Karpas-422 (cell line): ENCODE measurements around the gene OR52N5. TPM values are rescaled to one million over a fixed set of nuclear protein-coding genes. Genes with fewer than 3 reads are reported as not detected.

ENCODE experiments used
- DNase-seq: peaks from one replicate; pipeline ENCODE4 v3.0.0-alpha.2; 2015
- H2AFZ ChIP-seq: fragments of 200-600 bp; sonication (generic); 2 replicates; pipeline ENCODE4 v1.6.1; 2014; ENCODE audit warnings: antibody characterized with exemption, low read length, mixed read lengths
- H3K27ac ChIP-seq: fragments of 200-600 bp; sonication (generic); 2 replicates; pipeline ENCODE4 v1.5.1; 2014; ENCODE audit warnings: mild to moderate bottlenecking, low read length, moderate library complexity
- H3K27me3 ChIP-seq: fragments of 200-600 bp; sonication (generic); 2 replicates; pipeline ENCODE4 v1.6.1; 2014; ENCODE audit warnings: low read length, mixed read lengths
- H3K36me3 ChIP-seq: fragments of 200-600 bp; sonication (generic); 2 replicates; pipeline ENCODE4 v1.6.1; 2014; ENCODE audit warnings: low read length, mixed read lengths; ENCODE audit not compliant: insufficient read depth
- H3K4me1 ChIP-seq: fragments of 200-600 bp; sonication (generic); 2 replicates; pipeline ENCODE4 v1.6.1; 2014; ENCODE audit warnings: mild to moderate bottlenecking, low read length, mixed read lengths
- H3K4me2 ChIP-seq: fragments of 200-600 bp; sonication (generic); 2 replicates; pipeline ENCODE4 v1.6.1; 2014; ENCODE audit warnings: low read length, low read depth, mild to moderate bottlenecking; ENCODE audit not compliant: poor library complexity, severe bottlenecking
- H3K4me3 ChIP-seq: fragments of 200-600 bp; sonication (generic); 2 replicates; pipeline ENCODE4 v1.5.1; 2014; ENCODE audit warnings: mild to moderate bottlenecking, antibody characterized with exemption, low read length, mixed read lengths
- H3K79me2 ChIP-seq: fragments of 200-600 bp; sonication (generic); 2 replicates; pipeline ENCODE4 v1.6.1; 2014; ENCODE audit warnings: mild to moderate bottlenecking, low read length, mixed read lengths
- H3K9ac ChIP-seq: fragments of 200-600 bp; sonication (generic); 2 replicates; pipeline ENCODE4 v1.6.0; 2014; ENCODE audit warnings: low read length
- H3K9me2 ChIP-seq: fragments of 200-600 bp; sonication (generic), shearing (Covaris generic); replicated peaks from 2 replicates; pipeline ENCODE4 v1.6.0; 2014; ENCODE audit warnings: mild to moderate bottlenecking, low read length, moderate library complexity; ENCODE audit not compliant: insufficient read depth
- H3K9me3 ChIP-seq: fragments of 300-700, 200-600 bp; sonication (generic); 2 replicates; pipeline ENCODE4 v1.6.1; 2014; ENCODE audit warnings: low read length, mixed read lengths
- H4K20me1 ChIP-seq: fragments of 200-600 bp; sonication (generic); 2 replicates; pipeline ENCODE4 v1.6.1; 2014; ENCODE audit warnings: mild to moderate bottlenecking, antibody characterized with exemption, low read length, low read depth; ENCODE audit not compliant: insufficient read depth
- total RNA-seq: library from RNA; depleted of rRNA; stranded (reverse); fragments of >200 nt; shearing (Covaris generic); gene quantifications from 2 replicates; pipeline ENCODE4 v1.2.3, GENCODE V29; 2014; ENCODE audit warnings: low replicate concordance; rRNA removed

OR52N5 gene
- not detected in 2 replicates for total RNA-seq

DNA sequence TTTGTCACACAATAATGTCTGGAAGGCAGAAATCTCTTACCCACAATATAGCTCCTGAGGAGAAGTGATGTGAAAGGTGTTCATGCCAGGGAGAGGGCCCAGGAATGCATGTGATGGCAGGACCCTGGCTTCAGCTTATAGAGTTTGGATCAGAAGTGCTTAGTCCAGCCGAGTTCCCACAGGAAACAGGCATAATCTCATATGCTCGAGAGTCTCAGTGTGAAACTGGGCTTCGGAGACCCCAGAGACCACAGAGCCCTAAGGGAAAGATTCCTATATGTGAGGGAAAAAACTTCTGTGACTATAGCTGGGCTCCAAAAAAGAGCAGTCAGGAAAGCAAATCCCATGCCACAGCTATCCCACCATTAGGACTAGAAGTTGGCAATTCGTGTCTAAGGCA lies at the start of gene OR52N5:
Gene OR52N5 (minus strand): TSS at position 101 of the 400 bp plus-strand sequence. CDS start 4,721 bp downstream, outside the sequence.
- no peak within 1 kb of the TSS for H3K4me2 ChIP-seq
- no peak within 1 kb of the TSS for H2AFZ ChIP-seq
- no peaks in the 10 kb centered on the region for H3K79me2 ChIP-seq
- no peaks in the 10 kb centered on the region for H3K27me3 ChIP-seq
- H4K20me1 ChIP-seq: no peaks in the 10 kb centered on the region
- no peaks in the 10 kb centered on the region for H3K9me2 ChIP-seq
- H3K36me3 ChIP-seq: no peaks in the 10 kb centered on the region
- H3K9ac ChIP-seq: no peak within 1 kb of the TSS
- no peaks in the 10 kb centered on the region for H3K9me3 ChIP-seq
- DNase-seq: no peak
- H3K4me1 ChIP-seq: no peaks in the 10 kb centered on the region
- H3K27ac ChIP-seq: no peak within 1 kb of the TSS
- H3K4me3 ChIP-seq: no peak within 1 kb of the TSS

DNA sequence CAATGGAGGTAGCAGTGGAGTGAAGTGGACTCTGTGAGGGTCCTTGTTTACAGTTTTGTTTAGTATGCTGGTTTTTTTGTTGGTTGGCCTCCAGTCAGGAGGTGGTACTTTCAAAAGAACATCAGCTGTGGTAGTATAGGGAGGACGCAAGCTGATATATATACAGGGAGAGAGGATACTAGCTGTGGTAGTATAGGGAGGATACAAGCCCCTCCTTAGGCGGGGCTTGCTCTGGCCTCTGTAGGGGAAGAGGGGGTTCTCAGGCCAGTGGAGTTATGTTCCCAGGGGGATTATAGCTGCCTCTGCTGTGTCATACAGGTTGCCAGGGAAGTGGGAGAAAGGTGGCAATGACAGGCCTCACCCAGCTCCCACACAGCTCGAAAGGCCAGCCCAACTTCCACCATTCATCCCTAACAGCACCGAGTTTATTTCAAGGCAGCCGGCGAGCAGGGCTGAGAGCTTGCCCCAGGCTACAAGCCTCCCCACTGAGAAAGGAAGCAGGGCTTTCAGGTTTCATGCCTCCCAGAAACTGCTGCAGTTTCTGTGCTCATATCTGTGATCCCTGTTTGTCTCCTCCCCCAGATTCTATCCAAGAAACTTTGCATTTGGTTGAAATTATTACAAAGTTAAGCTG lies 48.2 kb upstream of the OR52N5 start:
- Histone ChIP-seq H3K9me2 (no peaks in the 10 kb centered on the region), H3K9me3 (no peaks in the 10 kb centered on the region), H3K27me3 (no peaks in the 10 kb centered on the region), H3K4me1 (no peaks in the 10 kb centered on the region), H3K27ac (no peak overlapping the region), H4K20me1 (no peaks in the 10 kb centered on the region), H3K4me2 (no peak overlapping the region), H3K36me3 (no peaks in the 10 kb centered on the region), H3K79me2 (no peaks in the 10 kb centered on the region), H3K4me3 (no peak overlapping the region), H2AFZ (no peak overlapping the region), H3K9ac (no peak overlapping the region)
- no peak for DNase-seq

DNA sequence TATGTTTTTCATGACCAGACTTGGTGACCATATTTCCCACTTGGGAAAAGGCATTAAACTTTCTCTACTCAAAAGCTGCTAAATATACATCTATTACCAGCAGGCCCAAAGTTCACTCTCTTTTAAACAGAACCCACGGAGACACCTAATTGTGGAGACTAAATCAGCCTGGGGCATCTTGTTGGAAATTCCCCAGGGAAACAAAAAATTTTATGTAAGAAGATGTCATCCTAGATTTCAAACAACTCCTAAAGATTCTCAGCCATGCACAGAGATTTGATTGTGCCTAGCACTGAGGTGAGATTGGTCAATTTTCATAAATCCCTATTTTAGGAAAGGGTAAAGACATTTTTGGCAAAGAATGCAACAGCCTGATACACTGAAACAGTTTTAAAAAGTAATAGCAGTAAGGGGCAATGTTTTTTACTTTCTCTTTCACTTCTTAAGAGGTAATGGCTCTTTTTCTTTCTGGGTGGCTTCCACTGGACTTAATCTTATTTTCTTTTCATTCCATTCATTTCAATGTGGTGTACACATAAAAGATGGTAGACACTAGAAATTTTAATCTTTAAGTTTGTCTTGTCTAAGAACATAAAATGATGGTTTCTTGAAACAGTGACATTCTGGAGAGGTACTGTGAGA lies 35.2 kb upstream of the OR52N5 start:
- H3K4me2 ChIP-seq: no peak overlapping the region
- no peaks in the 10 kb centered on the region for H3K36me3 ChIP-seq
- no peaks in the 10 kb centered on the region for H3K79me2 ChIP-seq
- H4K20me1 ChIP-seq: no peaks in the 10 kb centered on the region
- H3K9ac ChIP-seq: no peak overlapping the region
- H3K4me3 ChIP-seq: no peak overlapping the region
- H3K4me1 ChIP-seq: no peaks in the 10 kb centered on the region
- H3K9me3 ChIP-seq: no peaks in the 10 kb centered on the region
- no peak overlapping the region for H2AFZ ChIP-seq
- no peaks in the 10 kb centered on the region for H3K27me3 ChIP-seq
- no peaks in the 10 kb centered on the region for H3K9me2 ChIP-seq
- no peak overlapping the region for H3K27ac ChIP-seq
- no peak for DNase-seq

DNA sequence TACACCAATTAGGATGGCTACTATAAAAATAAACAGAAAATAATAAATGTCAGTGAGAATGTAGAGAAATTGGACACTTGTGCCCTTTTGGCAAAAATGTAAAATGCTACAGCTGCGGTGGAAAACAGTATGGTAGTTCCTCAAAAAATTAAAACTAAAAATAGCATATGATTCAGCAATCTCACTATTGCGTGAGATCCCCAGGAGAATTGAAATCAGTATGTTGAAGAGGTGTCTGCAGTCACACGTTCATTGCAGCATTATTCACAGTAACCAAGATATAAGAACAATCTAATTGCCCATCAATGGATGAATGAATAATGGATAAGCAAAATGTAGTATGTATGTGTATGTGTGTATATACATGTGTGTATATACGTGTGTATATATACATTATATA lies 32.4 kb upstream of the OR52N5 start:
- no peak overlapping the region for H2AFZ ChIP-seq
- H3K4me1 ChIP-seq: no peaks in the 10 kb centered on the region
- no peak overlapping the region for H3K27ac ChIP-seq
- no peaks in the 10 kb centered on the region for H3K79me2 ChIP-seq
- H3K9me2 ChIP-seq: no peaks in the 10 kb centered on the region
- no peaks in the 10 kb centered on the region for H3K36me3 ChIP-seq
- H3K4me2 ChIP-seq: no peak overlapping the region
- no peak overlapping the region for H3K4me3 ChIP-seq
- no peaks in the 10 kb centered on the region for H3K27me3 ChIP-seq
- H4K20me1 ChIP-seq: no peaks in the 10 kb centered on the region
- H3K9me3 ChIP-seq: no peaks in the 10 kb centered on the region
- no peak for DNase-seq
- H3K9ac ChIP-seq: no peak overlapping the region

DNA sequence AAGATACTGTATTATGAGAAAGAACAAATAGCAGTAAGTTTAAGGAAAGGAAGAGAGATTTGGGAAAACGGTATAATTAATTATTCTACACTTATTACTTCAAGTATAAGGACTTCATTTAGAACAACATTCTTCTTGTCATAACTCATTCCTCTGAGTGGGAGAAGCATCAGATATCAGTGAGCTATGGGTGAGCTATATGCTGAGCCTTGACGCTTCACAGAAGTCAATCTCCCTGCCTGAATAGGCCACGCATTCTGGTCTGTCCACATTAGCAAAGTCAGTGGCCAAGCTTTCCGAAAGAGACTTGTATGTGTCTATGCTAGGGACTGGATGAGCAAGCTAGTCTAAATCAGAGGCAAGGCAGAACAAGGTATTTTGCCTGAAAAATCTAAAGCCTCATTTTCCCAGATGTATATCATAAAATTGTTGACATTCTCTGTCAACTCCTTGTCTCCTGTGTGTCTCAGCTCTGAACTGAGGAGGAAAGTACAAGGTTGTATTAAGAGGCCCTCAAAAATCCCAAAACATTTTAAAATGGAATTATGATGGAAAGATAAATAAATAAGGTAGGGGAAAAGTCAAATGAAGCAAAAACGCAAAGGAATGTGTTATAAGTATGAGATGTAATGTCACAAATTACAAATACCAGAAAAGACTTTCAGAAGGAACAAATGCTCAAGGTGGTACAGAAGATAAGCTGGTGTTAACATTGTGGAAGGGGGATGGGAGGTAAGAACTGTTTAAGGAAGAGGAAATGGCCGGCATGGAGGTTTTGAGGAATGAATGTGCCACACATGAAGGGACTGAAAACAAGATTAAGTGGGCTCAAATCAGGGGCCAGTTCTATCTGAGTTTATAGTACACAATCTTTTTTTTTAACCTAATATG lies 27.0 kb upstream of the OR52N5 start:
- Histone ChIP-seq H3K36me3 (no peaks in the 10 kb centered on the region), H3K9me3 (no peaks in the 10 kb centered on the region), H3K27me3 (no peaks in the 10 kb centered on the region), H3K9ac (no peak overlapping the region), H3K4me3 (no peak overlapping the region), H4K20me1 (no peaks in the 10 kb centered on the region), H3K27ac (no peak overlapping the region), H2AFZ (no peak overlapping the region), H3K79me2 (no peaks in the 10 kb centered on the region), H3K4me2 (no peak overlapping the region), H3K4me1 (no peaks in the 10 kb centered on the region), H3K9me2 (no peaks in the 10 kb centered on the region)
- DNase-seq: no peak

DNA sequence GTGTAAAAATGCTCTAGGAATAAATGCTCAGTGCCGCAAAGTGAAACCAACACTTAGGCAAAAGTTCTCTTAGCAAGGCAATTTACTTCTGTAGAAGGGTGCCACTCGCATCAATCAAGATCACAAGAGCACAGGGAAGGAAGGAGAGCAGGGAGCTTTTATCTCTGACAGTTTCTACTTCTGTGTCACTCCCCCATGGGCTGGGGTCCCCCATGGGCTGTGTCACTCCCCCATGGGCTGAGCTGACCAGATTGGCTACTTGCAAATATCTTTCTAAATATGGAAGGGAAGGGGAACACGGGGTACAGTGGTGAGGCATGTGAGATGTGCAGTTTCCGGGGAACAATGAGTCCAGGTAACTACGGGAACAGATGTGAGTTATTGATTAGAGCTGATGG lies 26.0 kb upstream of the OR52N5 start:
- Histone ChIP-seq H4K20me1 (no peaks in the 10 kb centered on the region), H3K36me3 (no peaks in the 10 kb centered on the region), H3K4me3 (peak overlapping the region; percentile 61), H3K4me2 (peak overlapping the region; percentile 58), H3K9me2 (no peaks in the 10 kb centered on the region), H3K9me3 (no peaks in the 10 kb centered on the region), H3K27ac (no peak overlapping the region), H3K9ac (peak overlapping the region; percentile 47), H3K4me1 (no peaks in the 10 kb centered on the region), H2AFZ (peak overlapping the region; percentile 75), H3K27me3 (no peaks in the 10 kb centered on the region), H3K79me2 (no peaks in the 10 kb centered on the region)
- no peak for DNase-seq

DNA sequence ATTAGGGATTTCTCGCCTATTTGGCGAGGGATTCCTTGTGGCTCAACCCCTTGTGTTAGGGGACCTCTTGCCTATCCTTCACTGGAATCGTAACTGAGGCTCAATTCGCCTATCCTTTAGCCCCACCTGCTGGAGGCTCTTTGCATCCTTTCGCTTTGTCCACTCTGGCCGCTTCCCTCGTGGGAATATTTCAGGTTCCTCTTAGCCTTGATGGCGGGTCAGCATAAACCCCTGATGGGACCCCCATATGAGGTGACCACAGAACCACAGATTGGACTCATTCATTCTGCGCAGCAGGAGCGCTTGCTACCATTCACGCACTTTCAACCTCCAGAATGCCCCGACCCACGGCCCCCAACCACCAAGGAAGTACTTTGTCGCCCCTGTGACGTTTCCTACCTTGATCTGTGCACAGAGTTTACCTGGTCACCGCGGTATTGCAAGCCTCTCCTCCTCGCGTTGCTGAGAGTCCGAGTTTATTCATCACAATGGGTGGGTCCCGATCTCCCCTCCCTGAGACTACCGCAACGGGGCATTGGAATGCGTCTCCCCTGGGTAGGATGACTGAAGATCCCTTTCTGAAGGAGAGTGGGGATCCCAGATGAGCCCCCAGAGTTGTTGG lies 25.5 kb upstream of the OR52N5 start, which contains the start of gene OR52N2:
Gene OR52N2 (plus strand): TSS at position 425 of the 622 bp plus-strand sequence. CDS start 11,412 bp downstream, outside the sequence.
- no peaks in the 10 kb centered on the region for H4K20me1 ChIP-seq
- peak within 1 kb of the TSS; percentile 47 for H3K9ac ChIP-seq
- peak within 1 kb of the TSS; percentile 58 for H3K4me2 ChIP-seq

More for the DNA sequence above, 25.5 kb upstream of the OR52N5 start, which contains the start of gene OR52N2:
- peak within 1 kb of the TSS; percentile 61 for H3K4me3 ChIP-seq
- no peaks in the 10 kb centered on the region for H3K9me3 ChIP-seq
- H3K27ac ChIP-seq: no peak within 1 kb of the TSS
- H3K4me1 ChIP-seq: no peaks in the 10 kb centered on the region
- DNase-seq: peak; percentile 90
- H3K9me2 ChIP-seq: no peaks in the 10 kb centered on the region
- H3K36me3 ChIP-seq: no peaks in the 10 kb centered on the region
- H3K27me3 ChIP-seq: no peaks in the 10 kb centered on the region
- H2AFZ ChIP-seq: peak within 1 kb of the TSS; percentile 75
- H3K79me2 ChIP-seq: no peaks in the 10 kb centered on the region
